ENCODE data around the gene REEP6. TPM values are rescaled to one million over a fixed set of nuclear protein-coding genes. Genes with fewer than 3 reads are reported as not detected.

The REEP6 gene
- total and polyA plus RNA-seq, 2 experiments from 2014 or later: 3.0 to 4.3 TPM

GRCh38 chr19:1492474-1493006 is 1.6 kb downstream of the REEP6 start:
- Histone ChIP-seq H3K4me3 (no peak overlapping the region), H3K9ac (no peak overlapping the region), H3K9me3 (ENCODE audit: low read depth) (no peaks in the 10 kb centered on the region), H3K4me2 (ENCODE audit: unreplicated experiment) (no peak overlapping the region), H3K27me3 (replicated peaks; ENCODE audit: insufficient read depth) (no peaks in the 10 kb centered on the region), H3K36me3 (ENCODE audit: low read depth) (no peaks in the 10 kb centered on the region), H3K9me2 (ENCODE audit: insufficient read depth) (no peaks in the 10 kb centered on the region), H2AFZ (no peak overlapping the region), H3K4me1 (ENCODE audit: insufficient read depth) (no peaks in the 10 kb centered on the region), H3K79me2 (ENCODE audit: insufficient read depth) (no peaks in the 10 kb centered on the region), H3F3A (ENCODE audit: insufficient read depth) (no peaks in the 10 kb centered on the region), H4K20me1 (ENCODE audit: insufficient read depth) (no peaks in the 10 kb centered on the region), H3K27ac (no peak overlapping the region)
- peak; percentile 60 for DNase-seq
- 35 to 44% methylated on average over 9 to 10 of the region's 10 CpGs for WGBS, 2 experiments (ENCODE audit: low coverage in 1 of 2, low lambda C conversion rate in 2 of 2, missing lambda C conversion rate in 2 of 2)
- TF ChIP-seq EZH2phosphoT487 (IDR thresholded peaks at IDR 0.05; ENCODE audit: insufficient read depth, low read depth): no peak
- TF ChIP-seq EZH2 (IDR thresholded peaks at IDR 0.05; ENCODE audit: insufficient read depth, poor library complexity, severe bottlenecking): no peak
- in situ Hi-C loops (cut with MboI): no loop called here

DNA sequence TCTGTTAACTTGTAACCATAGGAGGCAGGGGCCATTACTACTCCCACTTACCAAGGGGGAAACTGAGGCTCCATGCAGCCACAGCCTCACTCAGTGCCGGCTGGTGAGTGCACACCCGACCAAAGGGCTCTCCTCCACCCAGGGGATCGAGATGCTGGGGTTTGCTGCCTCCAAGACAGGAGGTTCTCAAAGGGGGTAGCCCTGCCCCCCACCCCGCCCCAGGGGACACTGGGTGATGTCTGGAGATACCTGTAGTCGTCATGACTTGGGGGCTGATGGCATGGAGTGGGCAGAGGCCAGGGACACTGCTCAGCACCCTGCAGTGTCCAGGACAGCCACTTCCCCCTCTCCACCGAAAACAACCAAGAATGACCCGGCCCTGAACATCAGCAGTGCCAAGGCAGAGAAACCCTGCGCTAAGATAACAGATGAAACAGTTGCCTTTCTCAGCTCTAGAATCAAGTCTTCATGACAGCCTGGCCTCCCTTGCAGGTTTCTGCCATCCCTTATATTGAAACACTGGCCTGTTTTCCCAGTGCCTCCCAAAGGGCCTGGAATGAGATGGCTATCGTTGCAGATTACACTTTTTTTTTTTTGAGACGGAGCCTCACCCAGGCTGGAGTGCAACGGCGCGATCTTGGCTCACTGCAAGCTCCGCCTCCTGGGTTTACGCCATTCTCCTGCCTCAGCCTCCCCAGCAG is 3.3 kb downstream of the REEP6 start:
- in situ Hi-C loops (cut with MboI): no loop called here
- Histone ChIP-seq H3K27ac (no peak overlapping the region), H3K4me1 (ENCODE audit: insufficient read depth) (no peaks in the 10 kb centered on the region), H4K20me1 (ENCODE audit: insufficient read depth) (no peaks in the 10 kb centered on the region), H3K27me3 (replicated peaks; ENCODE audit: insufficient read depth) (no peaks in the 10 kb centered on the region), H3K4me3 (no peak overlapping the region), H3K36me3 (ENCODE audit: low read depth) (no peaks in the 10 kb centered on the region), H3K9ac (no peak overlapping the region), H3K79me2 (ENCODE audit: insufficient read depth) (no peaks in the 10 kb centered on the region), H3K4me2 (ENCODE audit: unreplicated experiment) (no peak overlapping the region), H2AFZ (no peak overlapping the region), H3K9me3 (ENCODE audit: low read depth) (no peaks in the 10 kb centered on the region), H3K9me2 (ENCODE audit: insufficient read depth) (no peaks in the 10 kb centered on the region), H3F3A (ENCODE audit: insufficient read depth) (no peaks in the 10 kb centered on the region)
- WGBS, 2 experiments (ENCODE audit: low coverage in 1 of 2, low lambda C conversion rate in 2 of 2, missing lambda C conversion rate in 2 of 2): 38 to 42% methylated on average over 14 to 15 of the region's 15 CpGs
- TF ChIP-seq EZH2phosphoT487 (IDR thresholded peaks at IDR 0.05; ENCODE audit: insufficient read depth, low read depth) (no peak), EZH2 (IDR thresholded peaks at IDR 0.05; ENCODE audit: insufficient read depth, poor library complexity, severe bottlenecking) (no peak)
- DNase-seq: no peak

DNA sequence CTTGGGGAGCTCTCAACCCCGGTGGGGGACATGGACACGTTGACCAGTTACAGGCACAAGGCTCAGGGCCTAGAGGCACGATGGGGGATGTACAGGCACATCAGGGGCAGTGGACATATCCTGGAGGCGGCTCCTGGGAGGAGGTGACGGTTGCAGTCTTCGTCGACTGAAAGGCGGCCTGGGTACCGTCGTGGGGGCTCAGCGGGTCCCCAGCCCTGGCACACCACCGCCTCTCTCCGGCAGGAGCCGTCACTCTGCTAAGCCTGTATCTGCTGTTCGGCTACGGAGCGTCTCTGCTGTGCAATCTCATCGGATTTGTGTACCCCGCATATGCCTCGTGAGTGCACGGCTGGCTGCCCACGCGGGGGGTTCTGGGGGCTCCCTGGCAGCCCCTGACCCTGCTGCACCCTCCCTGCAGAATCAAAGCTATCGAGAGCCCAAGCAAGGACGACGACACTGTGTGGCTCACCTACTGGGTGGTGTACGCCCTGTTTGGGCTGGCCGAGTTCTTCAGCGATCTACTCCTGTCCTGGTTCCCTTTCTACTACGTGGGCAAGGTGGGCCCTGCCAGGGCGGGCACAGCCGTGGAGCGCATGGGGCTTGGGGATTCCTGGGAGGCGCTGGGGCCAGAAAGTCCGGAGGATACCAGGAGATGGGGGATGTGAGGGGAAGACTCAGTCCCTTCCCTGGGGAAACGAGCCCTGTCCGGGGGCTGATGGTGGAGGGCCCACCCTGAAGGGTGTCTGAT is 4.2 kb downstream of the REEP6 start:
- Histone ChIP-seq H3K4me1 (ENCODE audit: insufficient read depth) (no peaks in the 10 kb centered on the region), H2AFZ (no peak overlapping the region), H3F3A (ENCODE audit: insufficient read depth) (no peaks in the 10 kb centered on the region), H3K9me3 (ENCODE audit: low read depth) (no peaks in the 10 kb centered on the region), H3K36me3 (ENCODE audit: low read depth) (no peaks in the 10 kb centered on the region), H3K9ac (no peak overlapping the region), H3K27me3 (replicated peaks; ENCODE audit: insufficient read depth) (no peaks in the 10 kb centered on the region), H3K4me2 (ENCODE audit: unreplicated experiment) (no peak overlapping the region), H4K20me1 (ENCODE audit: insufficient read depth) (no peaks in the 10 kb centered on the region), H3K4me3 (no peak overlapping the region), H3K9me2 (ENCODE audit: insufficient read depth) (no peaks in the 10 kb centered on the region), H3K79me2 (ENCODE audit: insufficient read depth) (no peaks in the 10 kb centered on the region), H3K27ac (no peak overlapping the region)
- WGBS, 2 experiments (ENCODE audit: low coverage in 1 of 2, low lambda C conversion rate in 2 of 2, missing lambda C conversion rate in 2 of 2): 64 to 66% methylated on average over 37 of the region's 37 CpGs
- in situ Hi-C loops (cut with MboI): no loop called here
- DNase-seq: no peak
- TF ChIP-seq EZH2 (IDR thresholded peaks at IDR 0.05; ENCODE audit: insufficient read depth, poor library complexity, severe bottlenecking) (no peak), EZH2phosphoT487 (IDR thresholded peaks at IDR 0.05; ENCODE audit: insufficient read depth, low read depth) (no peak)

- TF ChIP-seq EZH2 (IDR thresholded peaks at IDR 0.05; ENCODE audit: insufficient read depth, poor library complexity, severe bottlenecking) (no peak), EZH2phosphoT487 (IDR thresholded peaks at IDR 0.05; ENCODE audit: insufficient read depth, low read depth) (no peak)
- in situ Hi-C loops (cut with MboI): no loop called here
Observed at GRCh38 chr19:1495799-1496713, 5.1 kb downstream of the REEP6 start.

More at GRCh38 chr19:1495799-1496713, 5.1 kb downstream of the REEP6 start:
- Histone ChIP-seq H3K27ac (no peak overlapping the region), H3K4me1 (ENCODE audit: insufficient read depth) (no peaks in the 10 kb centered on the region), H3K36me3 (ENCODE audit: low read depth) (no peaks in the 10 kb centered on the region), H3K79me2 (ENCODE audit: insufficient read depth) (no peaks in the 10 kb centered on the region), H3K9ac (no peak overlapping the region), H3K27me3 (replicated peaks; ENCODE audit: insufficient read depth) (no peaks in the 10 kb centered on the region), H3F3A (ENCODE audit: insufficient read depth) (no peaks in the 10 kb centered on the region), H3K9me3 (ENCODE audit: low read depth) (no peaks in the 10 kb centered on the region), H3K4me3 (no peak overlapping the region), H3K9me2 (ENCODE audit: insufficient read depth) (no peaks in the 10 kb centered on the region), H3K4me2 (ENCODE audit: unreplicated experiment) (no peak overlapping the region), H4K20me1 (ENCODE audit: insufficient read depth) (no peaks in the 10 kb centered on the region), H2AFZ (no peak overlapping the region)
- WGBS, 2 experiments (ENCODE audit: low coverage in 1 of 2, low lambda C conversion rate in 2 of 2, missing lambda C conversion rate in 2 of 2): 58 to 70% methylated on average over 16 to 39 of the region's 40 CpGs
- no peak for DNase-seq
